Right lobe of liver (tissue), 6 donors: ENCODE measurements around the gene HDAC7. TPM values are rescaled to one million over a fixed set of nuclear protein-coding genes. Genes with fewer than 3 reads are reported as not detected.

Experiments
- ATAC-seq, 4 donors: fragments of 200-7000 bp; cut with Tn5 transposase; one replicate each; pipeline ENCODE4 v1.9.1; 2020; ENCODE audit warnings: mild to moderate bottlenecking in 4 of 4, moderate library complexity in 4 of 4
- DNase-seq, 3 donors: peaks; one replicate each; pipeline ENCODE4 v3.0.0-alpha.2; 2020
- H3K27ac ChIP-seq, 3 donors: fragments of 200-600 bp; one replicate each; pipeline ENCODE4 v1.8.0; 2022
- H3K27me3 ChIP-seq, 2 donors: fragments of 200-600 bp; one replicate each; pipeline ENCODE4 v1.8.0; 2022
- H3K36me3 ChIP-seq, 4 donors: fragments of 200-600 bp; sonication (generic) in 1 of 4; one replicate each; pipeline versions ENCODE4 v1.5.1 to v1.8.0; 2017 to 2022; ENCODE audit warnings: control low read depth in 1 of 4
- H3K4me1 ChIP-seq, 4 donors: fragments of 200-600 bp; sonication (generic) in 1 of 4; one replicate each; pipeline versions ENCODE4 v1.5.1 to v1.8.0; 2017 to 2022; ENCODE audit warnings: control low read depth in 1 of 4
- H3K4me3 ChIP-seq, 3 donors: fragments of 200-600 bp; one replicate each; pipeline ENCODE4 v1.8.0; 2022
- H3K9me3 ChIP-seq, 4 donors: fragments of 200-600 bp; sonication (generic) in 1 of 4; one replicate each; pipeline versions ENCODE4 v1.5.1 to v1.8.0; 2017 to 2022; ENCODE audit warnings: control low read depth in 1 of 4
- CTCF ChIP-seq, 4 donors: fragments of 200-600 bp in 3 of 4; fragments of 450-650 bp in 1 of 4; IDR thresholded peaks; one replicate each; pipeline versions ENCODE4 v1.5.1 to v1.8.0; 2016 to 2022; ENCODE audit warnings: antibody characterized with exemption in 4 of 4, mild to moderate bottlenecking in 2 of 4
- POLR2A ChIP-seq: fragments of 450-650 bp; IDR thresholded peaks from one replicate; pipeline ENCODE4 v1.6.1; 2017; ENCODE audit warnings: antibody characterized with exemption, mild to moderate bottlenecking
- WGBS: methylation state at CpG from one replicate; pipeline ENCODE4 v1.1.6; 2018; ENCODE audit warnings: low coverage, low lambda C conversion rate; ENCODE audit not compliant: insufficient coverage; ENCODE audit errors: missing lambda C conversion rate; 5-methylcytosine and 5-hydroxymethylcytosine counted together
- intact Hi-C, 2 donors: fragments of 100-400 bp; cut with DNase I; formaldehyde crosslinking; loops; one replicate each; pipeline versions ENCODE4 v1.11.2 to v1.14.1; 2022
- total RNA-seq, 6 experiments: library from RNA; depleted of rRNA in 2 of 6; stranded (reverse); fragments of >200 nt in 2 of 6; fragmentation: NEBNext Ultra II Directional in 3 of 6; extraction: Animal tissue kit (Norgen Biotek cat#: 25700) in 3 of 6; gene quantifications; one replicate each; pipeline versions ENCODE4 v1.1.0 to v1.2.4, GENCODE V29; 2016 to 2023
- donor health status: DM: no; HTN: yes; CAD: no.
- donor health status: DM: no; HTN: no; CAD: no.
- donor health status: DM: no; HTN: no; CAD: no.
- donor health status: DM: no; HTN: yes; CAD: no.
- donor health status: DM: no; HTN: yes; CAD: no.

The HDAC7 gene
- total RNA-seq, 6 experiments from 2014 or later = 6.6 to 18.8 (median 8.4) TPM

- TF ChIP-seq POLR2A (no peak), CTCF (IDR thresholded peaks at IDR 0.05) (no peak)
- H3K4me1 ChIP-seq = no peaks in the 10 kb centered on the region
- H3K9me3 ChIP-seq = no peaks in the 10 kb centered on the region
- DNase-seq = no peak
- no peak overlapping the region for H3K4me3 ChIP-seq
- H3K36me3 ChIP-seq = no peaks in the 10 kb centered on the region
- no peak overlapping the region for H3K27ac ChIP-seq
- H3K27me3 ChIP-seq = no peaks in the 10 kb centered on the region
- 88% methylated on average over 6 of the region's 8 CpGs for WGBS
- intact Hi-C loops = loop anchor here in 1 of 2 donors (5.0 kb wide), 1 partner anchor 42 kb away; no protein-coding TSS in a partner anchor
- ATAC-seq = no peak
Measured at GRCh38 chr12:47839214-47839876, 19.6 kb upstream of the HDAC7 start.

- Histone ChIP-seq H3K4me3 (no peak overlapping the region), H3K27ac (no peak overlapping the region), H3K27me3 (no peaks in the 10 kb centered on the region), H3K36me3 (no peaks in the 10 kb centered on the region), H3K9me3 (no peaks in the 10 kb centered on the region), H3K4me1 (no peaks in the 10 kb centered on the region)
- peak; percentile 30 to 60 (median 53) for ATAC-seq
- peak; percentile 20 to 49 (median 46) for TF ChIP-seq CTCF (IDR thresholded peaks at IDR 0.05)
- TF ChIP-seq POLR2A = no peak
- 3% methylated on average over 4 of the region's 10 CpGs for WGBS
- no peak for DNase-seq
- intact Hi-C loops = loop anchor here in 1 of 2 donors (5.0 kb wide), 1 partner anchor 41 kb away; no protein-coding TSS in a partner anchor
Measured at GRCh38 chr12:47838286-47838931, 18.7 kb upstream of the HDAC7 start.

GRCh38 chr12:47837190-47838171 is 17.8 kb upstream of the HDAC7 start:
- Histone ChIP-seq H3K9me3 (no peaks in the 10 kb centered on the region), H3K4me1 (no peaks in the 10 kb centered on the region), H3K27me3 (no peaks in the 10 kb centered on the region), H3K4me3 (no peak overlapping the region), H3K27ac (no peak overlapping the region), H3K36me3 (no peaks in the 10 kb centered on the region)
- TF ChIP-seq CTCF (IDR thresholded peaks at IDR 0.05) = peak; percentile 88 to 94 (median 92)
- TF ChIP-seq POLR2A = no peak
- 49% methylated on average over 13 of the region's 13 CpGs for WGBS
- peak; percentile 84 to 91 (median 89) for ATAC-seq
- intact Hi-C loops = loop anchor here in 1 of 2 donors (5.0 kb wide), 1 partner anchor 40 kb away; no protein-coding TSS in a partner anchor
- DNase-seq = peak in 2 of 3 donors; percentile 70

- intact Hi-C loops = loop anchor here in 1 of 2 donors (5.0 kb wide), 1 partner anchor 38 kb away; no protein-coding TSS in a partner anchor
- Histone ChIP-seq H3K36me3 (no peaks in the 10 kb centered on the region), H3K9me3 (no peaks in the 10 kb centered on the region), H3K27ac (no peak overlapping the region), H3K27me3 (no peaks in the 10 kb centered on the region), H3K4me1 (no peaks in the 10 kb centered on the region), H3K4me3 (no peak overlapping the region)
- TF ChIP-seq POLR2A (no peak), CTCF (IDR thresholded peaks at IDR 0.05) (no peak)
- ATAC-seq (no peak), DNase-seq (no peak)
- WGBS = 93% methylated on average over 3 of the region's 3 CpGs
Measured at GRCh38 chr12:47835831-47836155, 16.1 kb upstream of the HDAC7 start.
